ENCODE results near the gene ZMYND8.
"Not testable (repeated sequence)": the region's sequence is repeated elsewhere in the genome, so short reads cannot be mapped to it uniquely, and the experiment has no call there.

The ZMYND8 gene

GRCh38 chr20:47356526-47357295 is at the start of gene ZMYND8:
Gene ZMYND8, minus strand, starts transcription at chr20:47356699. Its CDS starts 29 bp downstream, at chr20:47356670.
- H3K4me3 ChIP-seq (ENCODE audit: low read depth, low read length): peak within 1 kb of the TSS; percentile 55
- DNase-seq (ENCODE audit: low read depth): peak; percentile 94
- TF ChIP-seq CTCF (conservative IDR thresholded peaks at IDR 0.05; ENCODE audit: low read depth, low read length): no peak

GRCh38 chr20:47405775-47406325 is 49.4 kb upstream of the ZMYND8 start:
- DNase-seq (ENCODE audit: low read depth): no peak

DNA sequence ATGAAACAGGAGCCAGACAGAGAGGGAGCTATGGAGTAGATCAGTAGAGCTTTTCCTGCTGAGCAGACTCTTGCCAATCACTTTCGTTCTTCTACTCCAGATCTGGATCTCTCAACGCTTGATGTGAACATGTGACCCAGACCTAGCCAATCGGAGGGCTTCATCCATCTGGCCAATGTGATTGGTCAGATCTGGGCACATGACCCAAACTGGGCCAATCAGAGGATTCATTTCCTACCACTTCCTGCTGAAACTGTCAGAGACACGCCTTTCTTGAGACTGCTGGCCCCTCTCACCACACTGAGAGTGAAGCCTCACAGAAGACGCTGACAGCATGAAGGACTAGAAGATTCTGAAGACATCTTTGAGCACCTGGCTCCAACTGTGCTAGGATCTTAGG is 44.2 kb upstream of the ZMYND8 start:
- TF ChIP-seq CTCF (conservative IDR thresholded peaks at IDR 0.05; ENCODE audit: low read depth, low read length): no peak
- no peak for DNase-seq (ENCODE audit: low read depth)
- H3K4me3 ChIP-seq (ENCODE audit: low read depth, low read length): no peak overlapping the region

More at GRCh38 chr20:47405775-47406325, 49.4 kb upstream of the ZMYND8 start:
- no peak for TF ChIP-seq CTCF (conservative IDR thresholded peaks at IDR 0.05; ENCODE audit: low read depth, low read length)
- H3K4me3 ChIP-seq (ENCODE audit: low read depth, low read length): no peak overlapping the region

- no peak overlapping the region for H3K4me3 ChIP-seq (ENCODE audit: low read depth, low read length)
- no peak for TF ChIP-seq CTCF (conservative IDR thresholded peaks at IDR 0.05; ENCODE audit: low read depth, low read length)
- no peak for DNase-seq (ENCODE audit: low read depth)
These were observed 41.3 kb upstream of the ZMYND8 start for GRCh38 chr20:47397652-47398301.

GRCh38 chr20:47396762-47397476 is 40.4 kb upstream of the ZMYND8 start:
- no peak overlapping the region for H3K4me3 ChIP-seq (ENCODE audit: low read depth, low read length)
- peak; percentile 33 for DNase-seq (ENCODE audit: low read depth)
- TF ChIP-seq CTCF (conservative IDR thresholded peaks at IDR 0.05; ENCODE audit: low read depth, low read length): no peak

DNA sequence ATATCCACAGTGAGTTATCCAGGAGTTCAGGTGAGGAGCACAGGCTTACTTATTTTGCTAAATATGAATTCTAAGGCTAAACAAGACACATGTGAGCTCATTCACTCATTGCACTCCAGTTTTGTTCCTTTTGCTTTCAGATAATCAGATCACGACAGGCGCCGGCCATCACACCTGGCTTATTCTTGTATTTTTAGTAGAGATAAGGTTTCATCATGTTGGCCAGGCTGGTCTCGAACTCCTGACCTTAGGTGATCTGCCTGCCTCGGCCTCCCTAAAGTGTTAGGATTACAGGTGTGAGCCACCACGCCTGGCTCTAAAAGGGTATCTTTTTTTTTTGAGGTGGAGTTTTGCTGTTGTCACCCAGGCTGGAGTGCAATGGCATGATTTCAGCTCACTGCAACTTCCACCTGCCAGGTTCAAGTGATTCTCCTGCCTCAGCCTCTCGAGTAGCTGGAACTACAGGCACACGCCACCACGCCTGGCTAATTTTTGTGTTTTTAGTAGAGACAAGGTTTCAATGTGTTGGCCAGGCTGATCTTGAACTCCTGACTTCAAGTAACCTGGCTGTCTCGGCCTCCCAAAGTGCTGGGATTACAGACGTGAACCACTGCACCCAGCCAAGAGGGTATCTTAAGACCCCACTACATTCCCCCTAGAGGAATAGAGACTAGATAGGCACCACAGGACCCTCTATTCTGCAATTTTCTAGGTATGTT is 37.5 kb upstream of the ZMYND8 start:
- DNase-seq (ENCODE audit: low read depth); H3K4me3 ChIP-seq (ENCODE audit: low read depth, low read length): not testable (repeated sequence)

All from choroid plexus epithelial cell (primary cell).